ENCODE results near the gene BUB1.

- TF ChIP-seq HDGF (IDR thresholded peaks at IDR 0.05; ENCODE audit: borderline replicate concordance) (no peak), TARDBP (IDR thresholded peaks at IDR 0.05) (no peak), NFRKB (IDR thresholded peaks at IDR 0.05) (no peak), L3MBTL2 (conservative IDR thresholded peaks at IDR 0.05) (peak; percentile 54; the same call in 1 of the 2 replicates)
Observed at GRCh38 chr2:110677530-110678456, at the start of gene BUB1.
